Mucosa of descending colon (tissue), 3 donors: ENCODE results near the gene SFI1. TPM values are rescaled to one million over a fixed set of nuclear protein-coding genes. Genes with fewer than 3 reads are reported as not detected.
A peak's percentile ranks its signal among the peaks of the same experiment; 100 is the strongest.

Experiments
- ATAC-seq: fragments of 200-7000 bp; cut with Tn5 transposase; one replicate; pipeline ENCODE4 v1.9.1; 2020; ENCODE audit warnings: mild to moderate bottlenecking, moderate library complexity
- DNase-seq, 3 donors: peaks; one replicate each; pipeline ENCODE4 v3.0.0-alpha.2; 2020
- H3K36me3 ChIP-seq: fragments of 200-600 bp; one replicate; pipeline ENCODE4 v1.8.0; 2021; ENCODE audit warnings: low read depth, mild to moderate bottlenecking
- H3K4me1 ChIP-seq: fragments of 200-600 bp; one replicate; pipeline ENCODE4 v1.8.0; 2021; ENCODE audit warnings: low read depth, mild to moderate bottlenecking
- H3K4me3 ChIP-seq: fragments of 200-600 bp; one replicate; pipeline ENCODE4 v1.8.0; 2021; ENCODE audit warnings: mild to moderate bottlenecking
- H3K9me3 ChIP-seq: fragments of 200-600 bp; one replicate; pipeline ENCODE4 v1.8.0; 2021; ENCODE audit warnings: mild to moderate bottlenecking
- CTCF ChIP-seq: fragments of 200-600 bp; IDR thresholded peaks from one replicate; pipeline ENCODE4 v1.8.0; 2022; ENCODE audit warnings: antibody characterized with exemption, mild to moderate bottlenecking
- intact Hi-C, 2 donors: fragments of 100-400 bp; cut with DNase I in 1 of 2; cut with micrococcal nuclease in 1 of 2; formaldehyde crosslinking; loops; one replicate each; pipeline versions ENCODE4 v1.11.0 to v1.11.1; 2022; cut with DNase I, micrococcal nuclease
- microRNA-seq: library from miRNA; unstranded; fragments of <30 nt; microRNA quantifications from one replicate; pipeline ENCODE4, GENCODE V29; 2019
- total RNA-seq, 3 donors: library from RNA; stranded (reverse); fragmentation: NEBNext Ultra II Directional in 2 of 3; extraction: Animal tissue kit (Norgen Biotek cat#: 25700) in 2 of 3; gene quantifications; one replicate each; pipeline versions ENCODE4 v1.2.1 to v1.2.4, GENCODE V29; 2021 to 2023
- donor health status: DM: no; HTN: no; CAD: no; lungs with moderate emphysema.
- donor health status: DM: no; HTN: no; CAD: no.
- donor health status: DM: no; HTN: yes; CAD: no.

Gene SFI1
- total RNA-seq, 3 donors from 2014 or later = 34.4 to 52.6 (median 49.5) TPM

GRCh38 chr22:31662668-31663037, 166.3 kb downstream of the SFI1 start:
- H3K4me1 ChIP-seq = peaks cover 16% of the 10 kb centered on the region
- no peak for TF ChIP-seq CTCF
- no peaks in the 10 kb centered on the region for H3K9me3 ChIP-seq
- H3K4me3 ChIP-seq = peak overlapping the region; percentile 71
- intact Hi-C loops = no loop called here
- no peak for DNase-seq
- H3K36me3 ChIP-seq = no peaks in the 10 kb centered on the region
- no peak for ATAC-seq

Small RNA genes within 50 kb of the gene (microRNA-seq; reads per million reads assigned to microRNA genes)
- not detected for gene MIR7109

Other genes with a start within 250 kb of the SFI1 start
- 10 to 100 TPM; 17.1 to 24.7 (median 22.8) TPM for gene PIK3IP1, start 204.0 kb upstream of the SFI1 start, total RNA-seq
- gene PATZ1, start 150.2 kb upstream of the SFI1 start, total RNA-seq = 10 to 100 TPM; 16.5 to 23.1 (median 16.9) TPM
- 10 to 100 TPM; 39.1 to 50.7 (median 40.5) TPM for gene DRG1, start 96.9 kb upstream of the SFI1 start, total RNA-seq
- gene EIF4ENIF1, start 6.7 kb upstream of the SFI1 start, total RNA-seq = 10 to 100 TPM; 25.0 to 42.0 (median 33.9) TPM
- gene PISD, start 165.7 kb downstream of the SFI1 start, total RNA-seq = 10 to 100 TPM; 31.6 to 42.9 (median 38.0) TPM